Adrenal gland (tissue), 5 donors: ENCODE results near the gene FOSL2.

Experiments
- POLR2A ChIP-seq, 2 donors: fragments of 450-650 bp; IDR thresholded peaks; one replicate each; pipeline ENCODE4 v1.6.1; 2017; ENCODE audit warnings: antibody characterized with exemption in 2 of 2, mild to moderate bottlenecking in 2 of 2, moderate library complexity in 1 of 2
- TF ChIP-seq, protein P1 (sequence below), 6 experiments: fragments of 450-650 bp in 4 of 6; fragments of 200-600 bp in 2 of 6; sonication (generic) in 1 of 6; IDR thresholded peaks; 1 replicate in 5 of 6; 2 replicates in 1 of 6; pipeline versions ENCODE4 v1.5.1 to v1.8.0; 2016 to 2021; ENCODE audit warnings: antibody characterized with exemption in 6 of 6, mild to moderate bottlenecking in 2 of 6, moderate library complexity in 1 of 6
- donor health status: DM: no; HTN: no; CAD: no.

DNA sequence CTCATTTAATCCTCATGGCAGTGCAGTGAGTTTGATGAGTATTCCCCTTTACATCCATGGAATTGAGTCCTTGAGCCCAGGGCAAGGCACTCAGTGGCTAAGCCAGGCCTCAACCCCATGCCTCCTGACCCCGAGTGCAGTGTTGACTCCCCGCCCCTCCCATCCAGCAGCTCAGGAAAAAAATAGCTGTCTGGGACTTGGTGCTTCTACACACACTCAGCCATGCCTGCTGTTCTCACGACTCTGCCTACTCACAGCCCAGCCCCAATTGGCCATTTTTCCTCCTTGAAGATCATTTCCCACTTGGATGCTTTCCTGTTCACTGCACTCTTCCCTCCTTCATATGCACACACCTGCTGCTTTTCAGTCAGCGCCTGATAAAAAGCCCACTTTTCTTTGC, 8.8 kb downstream of the FOSL2 start:
- TF ChIP-seq, protein P1, sequence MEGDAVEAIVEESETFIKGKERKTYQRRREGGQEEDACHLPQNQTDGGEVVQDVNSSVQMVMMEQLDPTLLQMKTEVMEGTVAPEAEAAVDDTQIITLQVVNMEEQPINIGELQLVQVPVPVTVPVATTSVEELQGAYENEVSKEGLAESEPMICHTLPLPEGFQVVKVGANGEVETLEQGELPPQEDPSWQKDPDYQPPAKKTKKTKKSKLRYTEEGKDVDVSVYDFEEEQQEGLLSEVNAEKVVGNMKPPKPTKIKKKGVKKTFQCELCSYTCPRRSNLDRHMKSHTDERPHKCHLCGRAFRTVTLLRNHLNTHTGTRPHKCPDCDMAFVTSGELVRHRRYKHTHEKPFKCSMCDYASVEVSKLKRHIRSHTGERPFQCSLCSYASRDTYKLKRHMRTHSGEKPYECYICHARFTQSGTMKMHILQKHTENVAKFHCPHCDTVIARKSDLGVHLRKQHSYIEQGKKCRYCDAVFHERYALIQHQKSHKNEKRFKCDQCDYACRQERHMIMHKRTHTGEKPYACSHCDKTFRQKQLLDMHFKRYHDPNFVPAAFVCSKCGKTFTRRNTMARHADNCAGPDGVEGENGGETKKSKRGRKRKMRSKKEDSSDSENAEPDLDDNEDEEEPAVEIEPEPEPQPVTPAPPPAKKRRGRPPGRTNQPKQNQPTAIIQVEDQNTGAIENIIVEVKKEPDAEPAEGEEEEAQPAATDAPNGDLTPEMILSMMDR (IDR thresholded peaks at IDR 0.05) = no peak
- no peak for TF ChIP-seq POLR2A (IDR thresholded peaks at IDR 0.05)
